A549 (cell line): ENCODE measurements around the gene ATOSA.

ENCODE experiments used
- EP300 ChIP-seq, 2 experiments: fragments of >200 bp; sonication (Bioruptor Twin); formaldehyde crosslinking; IDR thresholded peaks; 2 replicates in 1 of 2; 3 replicates in 1 of 2; pipeline ENCODE4 v1.6.1; 2016 to 2017
- JUNB ChIP-seq: fragments of >200 bp; sonication (Bioruptor Twin); formaldehyde crosslinking; IDR thresholded peaks from 2 replicates; pipeline ENCODE4 v1.6.1; 2016
- KDM1A ChIP-seq: fragments of 200-600 bp; sonication (generic); IDR thresholded peaks from 2 replicates; pipeline ENCODE4 v1.6.1; 2016; ENCODE audit warnings: low read depth, mild to moderate bottlenecking
- MAFK ChIP-seq: fragments of 450-650 bp; IDR thresholded peaks from 2 replicates; pipeline ENCODE4 v1.6.1; 2014; ENCODE audit not compliant: partially characterized antibody
- MAZ ChIP-seq: fragments of 150-350 bp; IDR thresholded peaks from 2 replicates; pipeline ENCODE4 v1.6.1; 2014; ENCODE audit warnings: antibody characterized with exemption, low read depth, low read length, borderline replicate concordance
- POLR2A ChIP-seq: IDR thresholded peaks from 2 replicates; pipeline ENCODE4 v1.6.1; 2012; ENCODE audit warnings: mild to moderate bottlenecking, low read length
- TF ChIP-seq, protein P1 (sequence below): fragments of >200 bp; sonication (Bioruptor Twin); formaldehyde crosslinking; IDR thresholded peaks from 3 replicates; pipeline ENCODE4 v1.5.1; 2016

GRCh38 chr15:52718551-52718950 lies 39.4 kb upstream of the ATOSA start:
- TF ChIP-seq, protein P1, sequence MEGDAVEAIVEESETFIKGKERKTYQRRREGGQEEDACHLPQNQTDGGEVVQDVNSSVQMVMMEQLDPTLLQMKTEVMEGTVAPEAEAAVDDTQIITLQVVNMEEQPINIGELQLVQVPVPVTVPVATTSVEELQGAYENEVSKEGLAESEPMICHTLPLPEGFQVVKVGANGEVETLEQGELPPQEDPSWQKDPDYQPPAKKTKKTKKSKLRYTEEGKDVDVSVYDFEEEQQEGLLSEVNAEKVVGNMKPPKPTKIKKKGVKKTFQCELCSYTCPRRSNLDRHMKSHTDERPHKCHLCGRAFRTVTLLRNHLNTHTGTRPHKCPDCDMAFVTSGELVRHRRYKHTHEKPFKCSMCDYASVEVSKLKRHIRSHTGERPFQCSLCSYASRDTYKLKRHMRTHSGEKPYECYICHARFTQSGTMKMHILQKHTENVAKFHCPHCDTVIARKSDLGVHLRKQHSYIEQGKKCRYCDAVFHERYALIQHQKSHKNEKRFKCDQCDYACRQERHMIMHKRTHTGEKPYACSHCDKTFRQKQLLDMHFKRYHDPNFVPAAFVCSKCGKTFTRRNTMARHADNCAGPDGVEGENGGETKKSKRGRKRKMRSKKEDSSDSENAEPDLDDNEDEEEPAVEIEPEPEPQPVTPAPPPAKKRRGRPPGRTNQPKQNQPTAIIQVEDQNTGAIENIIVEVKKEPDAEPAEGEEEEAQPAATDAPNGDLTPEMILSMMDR = no peak
- TF ChIP-seq MAFK (no peak), EP300 (IDR thresholded peaks at IDR 0.05) (no peak), POLR2A (no peak), JUNB (no peak), KDM1A (no peak), MAZ (no peak)
